ENCODE measurements around the gene OARD1.
A peak's percentile ranks its signal among the peaks of the same experiment; 100 is the strongest.

OARD1 gene

DNA sequence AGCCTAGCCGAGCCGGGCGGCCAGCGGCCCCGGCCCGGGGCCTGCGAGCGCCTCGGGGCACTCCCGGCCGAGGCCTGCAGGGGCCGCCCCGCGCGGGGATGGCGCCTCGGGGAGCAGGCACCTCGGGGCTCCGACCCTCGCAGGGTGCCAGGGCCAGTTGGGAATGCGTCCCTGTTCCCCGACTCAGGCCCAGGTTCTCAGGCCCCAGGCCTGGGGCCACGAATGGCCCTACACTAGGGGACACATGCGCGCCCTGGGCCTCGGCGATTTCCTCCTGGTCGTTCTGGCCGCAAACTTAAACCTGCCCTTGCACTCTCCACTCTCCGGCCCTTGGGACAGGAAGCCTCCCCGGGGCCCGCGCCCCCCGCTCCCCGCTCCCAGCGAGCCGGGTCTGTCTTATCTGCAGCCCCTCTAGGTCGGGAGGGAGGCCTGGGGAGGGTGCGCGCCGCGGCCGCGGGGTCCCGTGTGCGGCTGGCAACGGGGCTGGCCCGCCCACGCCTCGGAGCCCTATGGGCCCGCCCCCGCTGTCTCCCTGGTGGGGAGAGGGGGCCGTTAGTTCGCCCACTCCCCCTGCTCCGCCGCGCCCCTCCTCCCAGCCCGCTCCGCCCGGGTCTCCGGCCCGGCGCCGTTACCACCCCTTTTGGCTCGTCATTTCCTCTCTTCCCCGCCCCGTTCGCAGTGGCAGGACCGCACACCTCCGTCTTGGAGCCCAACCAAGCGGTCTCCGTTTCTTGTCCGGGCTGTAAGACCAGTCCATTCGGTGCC is 1.2 kb upstream of the OARD1 start (continued):
- TF ChIP-seq KLF1 (tag by site-specific recombination; IDR thresholded peaks at IDR 0.05) (peak; percentile 56), ZEB2 (tag by site-specific recombination; IDR thresholded peaks at IDR 0.05) (peak; percentile 11; the same call in 1 of the 2 replicates), ZFP3 (tag by site-specific recombination; IDR thresholded peaks at IDR 0.05; ENCODE audit: low read depth) (no peak), ZNF2 (tag by site-specific recombination; IDR thresholded peaks at IDR 0.05) (no peak), ZFP37 (tag by site-specific recombination; IDR thresholded peaks at IDR 0.05) (no peak), MZF1 (tag by site-specific recombination; IDR thresholded peaks at IDR 0.05; ENCODE audit: borderline replicate concordance) (0 out of 2 replicates have a peak, but pooled peaks have one; percentile 11), ZNF302 (tag by site-specific recombination; IDR thresholded peaks at IDR 0.05; ENCODE audit: low read depth) (no peak), ZNF404 (tag by site-specific recombination; IDR thresholded peaks at IDR 0.05) (no peak), SCRT2 (tag by site-specific recombination; IDR thresholded peaks at IDR 0.05) (no peak), KLF16 (tag by site-specific recombination; IDR thresholded peaks at IDR 0.05) (peak; percentile 64; the same call in 1 of the 2 replicates), RBAK (tag by site-specific recombination; IDR thresholded peaks at IDR 0.05) (no peak), ZNF10 (tag by site-specific recombination; IDR thresholded peaks at IDR 0.05) (no peak), ZNF324 (tag by site-specific recombination; IDR thresholded peaks at IDR 0.05) (no peak; the same call in 1 of the 2 replicates), ZFHX2 (tag by site-specific recombination; conservative IDR thresholded peaks at IDR 0.05) (peak; percentile 98), ZNF555 (tag by site-specific recombination; conservative IDR thresholded peaks at IDR 0.05) (no peak), ZNF610 (tag by site-specific recombination; IDR thresholded peaks at IDR 0.05; ENCODE audit: borderline replicate concordance) (no peak), ZBTB20 (tag by site-specific recombination; IDR thresholded peaks at IDR 0.05) (peak; percentile 69), ZNF184 (tag by site-specific recombination; IDR thresholded peaks at IDR 0.05) (no peak), ZNF777 (tag by site-specific recombination; IDR thresholded peaks at IDR 0.05; ENCODE audit: borderline replicate concordance) (no peak), ZNF133 (tag by site-specific recombination; IDR thresholded peaks at IDR 0.05) (no peak), ZBTB48 (tag by site-specific recombination; IDR thresholded peaks at IDR 0.05) (peak; percentile 82)
- TF ChIP-seq, protein P1, sequence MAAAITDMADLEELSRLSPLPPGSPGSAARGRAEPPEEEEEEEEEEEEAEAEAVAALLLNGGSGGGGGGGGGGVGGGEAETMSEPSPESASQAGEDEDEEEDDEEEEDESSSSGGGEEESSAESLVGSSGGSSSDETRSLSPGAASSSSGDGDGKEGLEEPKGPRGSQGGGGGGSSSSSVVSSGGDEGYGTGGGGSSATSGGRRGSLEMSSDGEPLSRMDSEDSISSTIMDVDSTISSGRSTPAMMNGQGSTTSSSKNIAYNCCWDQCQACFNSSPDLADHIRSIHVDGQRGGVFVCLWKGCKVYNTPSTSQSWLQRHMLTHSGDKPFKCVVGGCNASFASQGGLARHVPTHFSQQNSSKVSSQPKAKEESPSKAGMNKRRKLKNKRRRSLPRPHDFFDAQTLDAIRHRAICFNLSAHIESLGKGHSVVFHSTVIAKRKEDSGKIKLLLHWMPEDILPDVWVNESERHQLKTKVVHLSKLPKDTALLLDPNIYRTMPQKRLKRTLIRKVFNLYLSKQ (tag by site-specific recombination; IDR thresholded peaks at IDR 0.05; ENCODE audit: borderline replicate concordance), result no peak
- TF ChIP-seq, protein P2, sequence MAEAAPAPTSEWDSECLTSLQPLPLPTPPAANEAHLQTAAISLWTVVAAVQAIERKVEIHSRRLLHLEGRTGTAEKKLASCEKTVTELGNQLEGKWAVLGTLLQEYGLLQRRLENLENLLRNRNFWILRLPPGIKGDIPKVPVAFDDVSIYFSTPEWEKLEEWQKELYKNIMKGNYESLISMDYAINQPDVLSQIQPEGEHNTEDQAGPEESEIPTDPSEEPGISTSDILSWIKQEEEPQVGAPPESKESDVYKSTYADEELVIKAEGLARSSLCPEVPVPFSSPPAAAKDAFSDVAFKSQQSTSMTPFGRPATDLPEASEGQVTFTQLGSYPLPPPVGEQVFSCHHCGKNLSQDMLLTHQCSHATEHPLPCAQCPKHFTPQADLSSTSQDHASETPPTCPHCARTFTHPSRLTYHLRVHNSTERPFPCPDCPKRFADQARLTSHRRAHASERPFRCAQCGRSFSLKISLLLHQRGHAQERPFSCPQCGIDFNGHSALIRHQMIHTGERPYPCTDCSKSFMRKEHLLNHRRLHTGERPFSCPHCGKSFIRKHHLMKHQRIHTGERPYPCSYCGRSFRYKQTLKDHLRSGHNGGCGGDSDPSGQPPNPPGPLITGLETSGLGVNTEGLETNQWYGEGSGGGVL (tag by site-specific recombination; IDR thresholded peaks at IDR 0.05), result peak; percentile 86
- TF ChIP-seq, protein P3, sequence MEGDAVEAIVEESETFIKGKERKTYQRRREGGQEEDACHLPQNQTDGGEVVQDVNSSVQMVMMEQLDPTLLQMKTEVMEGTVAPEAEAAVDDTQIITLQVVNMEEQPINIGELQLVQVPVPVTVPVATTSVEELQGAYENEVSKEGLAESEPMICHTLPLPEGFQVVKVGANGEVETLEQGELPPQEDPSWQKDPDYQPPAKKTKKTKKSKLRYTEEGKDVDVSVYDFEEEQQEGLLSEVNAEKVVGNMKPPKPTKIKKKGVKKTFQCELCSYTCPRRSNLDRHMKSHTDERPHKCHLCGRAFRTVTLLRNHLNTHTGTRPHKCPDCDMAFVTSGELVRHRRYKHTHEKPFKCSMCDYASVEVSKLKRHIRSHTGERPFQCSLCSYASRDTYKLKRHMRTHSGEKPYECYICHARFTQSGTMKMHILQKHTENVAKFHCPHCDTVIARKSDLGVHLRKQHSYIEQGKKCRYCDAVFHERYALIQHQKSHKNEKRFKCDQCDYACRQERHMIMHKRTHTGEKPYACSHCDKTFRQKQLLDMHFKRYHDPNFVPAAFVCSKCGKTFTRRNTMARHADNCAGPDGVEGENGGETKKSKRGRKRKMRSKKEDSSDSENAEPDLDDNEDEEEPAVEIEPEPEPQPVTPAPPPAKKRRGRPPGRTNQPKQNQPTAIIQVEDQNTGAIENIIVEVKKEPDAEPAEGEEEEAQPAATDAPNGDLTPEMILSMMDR (tag by site-specific recombination; IDR thresholded peaks at IDR 0.05), result no peak; the same call in 1 of the 2 replicates
- TF ChIP-seq, protein P4, sequence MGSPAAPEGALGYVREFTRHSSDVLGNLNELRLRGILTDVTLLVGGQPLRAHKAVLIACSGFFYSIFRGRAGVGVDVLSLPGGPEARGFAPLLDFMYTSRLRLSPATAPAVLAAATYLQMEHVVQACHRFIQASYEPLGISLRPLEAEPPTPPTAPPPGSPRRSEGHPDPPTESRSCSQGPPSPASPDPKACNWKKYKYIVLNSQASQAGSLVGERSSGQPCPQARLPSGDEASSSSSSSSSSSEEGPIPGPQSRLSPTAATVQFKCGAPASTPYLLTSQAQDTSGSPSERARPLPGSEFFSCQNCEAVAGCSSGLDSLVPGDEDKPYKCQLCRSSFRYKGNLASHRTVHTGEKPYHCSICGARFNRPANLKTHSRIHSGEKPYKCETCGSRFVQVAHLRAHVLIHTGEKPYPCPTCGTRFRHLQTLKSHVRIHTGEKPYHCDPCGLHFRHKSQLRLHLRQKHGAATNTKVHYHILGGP (tag by site-specific recombination; IDR thresholded peaks at IDR 0.05), result no peak
- TF ChIP-seq, protein P5, sequence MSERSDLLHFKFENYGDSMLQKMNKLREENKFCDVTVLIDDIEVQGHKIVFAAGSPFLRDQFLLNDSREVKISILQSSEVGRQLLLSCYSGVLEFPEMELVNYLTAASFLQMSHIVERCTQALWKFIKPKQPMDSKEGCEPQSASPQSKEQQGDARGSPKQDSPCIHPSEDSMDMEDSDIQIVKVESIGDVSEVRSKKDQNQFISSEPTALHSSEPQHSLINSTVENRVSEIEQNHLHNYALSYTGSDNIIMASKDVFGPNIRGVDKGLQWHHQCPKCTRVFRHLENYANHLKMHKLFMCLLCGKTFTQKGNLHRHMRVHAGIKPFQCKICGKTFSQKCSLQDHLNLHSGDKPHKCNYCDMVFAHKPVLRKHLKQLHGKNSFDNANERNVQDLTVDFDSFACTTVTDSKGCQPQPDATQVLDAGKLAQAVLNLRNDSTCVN (tag by site-specific recombination; optimal IDR thresholded peaks at IDR 0.05), result peak; percentile 88
- TF ChIP-seq, protein P6, sequence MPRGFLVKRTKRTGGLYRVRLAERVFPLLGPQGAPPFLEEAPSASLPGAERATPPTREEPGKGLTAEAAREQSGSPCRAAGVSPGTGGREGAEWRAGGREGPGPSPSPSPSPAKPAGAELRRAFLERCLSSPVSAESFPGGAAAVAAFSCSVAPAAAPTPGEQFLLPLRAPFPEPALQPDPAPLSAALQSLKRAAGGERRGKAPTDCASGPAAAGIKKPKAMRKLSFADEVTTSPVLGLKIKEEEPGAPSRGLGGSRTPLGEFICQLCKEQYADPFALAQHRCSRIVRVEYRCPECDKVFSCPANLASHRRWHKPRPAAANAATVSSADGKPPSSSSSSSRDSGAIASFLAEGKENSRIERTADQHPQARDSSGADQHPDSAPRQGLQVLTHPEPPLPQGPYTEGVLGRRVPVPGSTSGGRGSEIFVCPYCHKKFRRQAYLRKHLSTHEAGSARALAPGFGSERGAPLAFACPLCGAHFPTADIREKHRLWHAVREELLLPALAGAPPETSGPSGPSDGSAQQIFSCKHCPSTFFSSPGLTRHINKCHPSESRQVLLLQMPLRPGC (tag by site-specific recombination; IDR thresholded peaks at IDR 0.05), result no peak
- TF ChIP-seq, protein P7, sequence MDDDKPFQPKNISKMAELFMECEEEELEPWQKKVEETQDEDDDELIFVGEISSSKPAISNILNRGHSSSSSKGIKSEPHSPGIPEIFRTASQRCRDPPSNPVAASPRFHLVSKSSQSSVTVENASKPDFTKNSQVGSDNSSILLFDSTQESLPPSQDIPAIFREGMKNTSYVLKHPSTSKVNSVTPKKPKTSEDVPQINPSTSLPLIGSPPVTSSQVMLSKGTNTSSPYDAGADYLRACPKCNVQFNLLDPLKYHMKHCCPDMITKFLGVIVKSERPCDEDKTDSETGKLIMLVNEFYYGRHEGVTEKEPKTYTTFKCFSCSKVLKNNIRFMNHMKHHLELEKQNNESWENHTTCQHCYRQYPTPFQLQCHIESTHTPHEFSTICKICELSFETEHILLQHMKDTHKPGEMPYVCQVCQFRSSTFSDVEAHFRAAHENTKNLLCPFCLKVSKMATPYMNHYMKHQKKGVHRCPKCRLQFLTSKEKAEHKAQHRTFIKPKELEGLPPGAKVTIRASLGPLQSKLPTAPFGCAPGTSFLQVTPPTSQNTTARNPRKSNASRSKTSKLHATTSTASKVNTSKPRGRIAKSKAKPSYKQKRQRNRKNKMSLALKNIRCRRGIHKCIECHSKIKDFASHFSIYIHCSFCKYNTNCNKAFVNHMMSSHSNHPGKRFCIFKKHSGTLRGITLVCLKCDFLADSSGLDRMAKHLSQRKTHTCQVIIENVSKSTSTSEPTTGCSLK (tag by site-specific recombination; IDR thresholded peaks at IDR 0.05), result no peak

All from HEK293 (cell line).